BE2C (cell line): Measurements from ENCODE around the gene DHX35.

Source experiments
- DNase-seq: peaks from one replicate; pipeline ENCODE4 v3.0.0-alpha.2; 2020
- H3K27me3 ChIP-seq: fragments of 250-450 bp; sonication (Bioruptor Pico); 2 replicates; pipeline ENCODE4 v1.5.1; 2020; ENCODE audit warnings: mild to moderate bottlenecking
- H3K36me3 ChIP-seq: fragments of 250-450 bp; sonication (Bioruptor Pico); 2 replicates; pipeline ENCODE4 v1.5.1; 2020; ENCODE audit warnings: mild to moderate bottlenecking
- H3K4me1 ChIP-seq: fragments of 250-450 bp; sonication (Bioruptor Pico); 2 replicates; pipeline ENCODE4 v1.5.1; 2020
- H3K4me3 ChIP-seq: 2 replicates; pipeline ENCODE4 v1.5.1; 2011; ENCODE audit warnings: low read depth, low read length
- H3K9me3 ChIP-seq: fragments of 250-450 bp; sonication (Bioruptor Pico); 2 replicates; pipeline ENCODE4 v1.5.1; 2020
- TF ChIP-seq, protein P1 (sequence below): IDR thresholded peaks from 2 replicates; pipeline ENCODE4 v1.5.1; 2012; ENCODE audit warnings: mild to moderate bottlenecking, low read depth, low read length

DHX35 gene

DNA sequence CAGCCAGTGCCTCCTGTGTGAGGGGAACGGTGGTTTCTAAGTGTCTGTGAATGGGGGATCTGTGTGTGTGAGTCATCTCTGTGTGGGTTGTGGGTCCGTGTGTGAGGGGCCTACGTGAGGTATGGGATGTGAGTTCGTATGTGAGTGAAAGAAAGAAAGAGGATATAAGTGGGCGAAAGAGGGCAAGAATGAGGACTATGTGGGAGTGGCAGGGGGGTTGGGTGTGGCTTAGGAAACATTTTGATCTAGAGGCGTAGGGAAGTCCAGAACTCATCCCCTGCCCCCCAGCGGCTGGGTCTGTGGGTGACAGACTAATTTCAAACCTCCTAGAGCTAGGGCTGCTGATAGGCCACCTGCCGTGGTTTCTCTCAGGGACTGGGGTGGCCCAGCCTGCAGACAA is 35.5 kb downstream of the DHX35 start:
- no peak for DNase-seq
- TF ChIP-seq, protein P1, sequence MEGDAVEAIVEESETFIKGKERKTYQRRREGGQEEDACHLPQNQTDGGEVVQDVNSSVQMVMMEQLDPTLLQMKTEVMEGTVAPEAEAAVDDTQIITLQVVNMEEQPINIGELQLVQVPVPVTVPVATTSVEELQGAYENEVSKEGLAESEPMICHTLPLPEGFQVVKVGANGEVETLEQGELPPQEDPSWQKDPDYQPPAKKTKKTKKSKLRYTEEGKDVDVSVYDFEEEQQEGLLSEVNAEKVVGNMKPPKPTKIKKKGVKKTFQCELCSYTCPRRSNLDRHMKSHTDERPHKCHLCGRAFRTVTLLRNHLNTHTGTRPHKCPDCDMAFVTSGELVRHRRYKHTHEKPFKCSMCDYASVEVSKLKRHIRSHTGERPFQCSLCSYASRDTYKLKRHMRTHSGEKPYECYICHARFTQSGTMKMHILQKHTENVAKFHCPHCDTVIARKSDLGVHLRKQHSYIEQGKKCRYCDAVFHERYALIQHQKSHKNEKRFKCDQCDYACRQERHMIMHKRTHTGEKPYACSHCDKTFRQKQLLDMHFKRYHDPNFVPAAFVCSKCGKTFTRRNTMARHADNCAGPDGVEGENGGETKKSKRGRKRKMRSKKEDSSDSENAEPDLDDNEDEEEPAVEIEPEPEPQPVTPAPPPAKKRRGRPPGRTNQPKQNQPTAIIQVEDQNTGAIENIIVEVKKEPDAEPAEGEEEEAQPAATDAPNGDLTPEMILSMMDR: no peak
- no peaks in the 10 kb centered on the region for H3K27me3 ChIP-seq
- H3K4me1 ChIP-seq: no peaks in the 10 kb centered on the region
- H3K4me3 ChIP-seq: no peak overlapping the region
- H3K36me3 ChIP-seq: peaks cover 35% of the 10 kb centered on the region
- no peaks in the 10 kb centered on the region for H3K9me3 ChIP-seq

DNA sequence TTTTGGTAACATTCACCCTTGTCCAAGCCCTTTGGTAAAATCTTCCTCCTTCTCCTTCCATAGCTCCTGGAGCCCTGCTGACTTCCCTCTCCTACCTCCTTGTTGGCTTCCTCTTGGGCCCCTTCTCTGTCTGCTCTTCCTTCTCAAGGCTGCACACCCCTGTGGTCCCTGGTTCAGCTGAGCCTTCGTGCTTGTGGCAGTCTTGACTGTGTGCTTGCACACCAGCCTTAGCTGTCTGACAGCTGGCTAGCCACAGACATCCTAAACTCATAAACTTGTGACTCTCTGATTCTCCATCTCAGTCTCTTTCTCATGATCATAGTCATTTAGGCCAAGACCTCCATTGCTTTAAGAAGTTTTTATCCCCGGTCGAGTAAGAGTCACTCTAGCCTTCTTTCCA is 37.1 kb downstream of the DHX35 start:
- no peaks in the 10 kb centered on the region for H3K4me1 ChIP-seq
- no peaks in the 10 kb centered on the region for H3K9me3 ChIP-seq
- no peaks in the 10 kb centered on the region for H3K27me3 ChIP-seq
- no peak for DNase-seq
- TF ChIP-seq, protein P1: no peak
- H3K4me3 ChIP-seq: no peak overlapping the region
- peaks cover 46% of the 10 kb centered on the region for H3K36me3 ChIP-seq

DNA sequence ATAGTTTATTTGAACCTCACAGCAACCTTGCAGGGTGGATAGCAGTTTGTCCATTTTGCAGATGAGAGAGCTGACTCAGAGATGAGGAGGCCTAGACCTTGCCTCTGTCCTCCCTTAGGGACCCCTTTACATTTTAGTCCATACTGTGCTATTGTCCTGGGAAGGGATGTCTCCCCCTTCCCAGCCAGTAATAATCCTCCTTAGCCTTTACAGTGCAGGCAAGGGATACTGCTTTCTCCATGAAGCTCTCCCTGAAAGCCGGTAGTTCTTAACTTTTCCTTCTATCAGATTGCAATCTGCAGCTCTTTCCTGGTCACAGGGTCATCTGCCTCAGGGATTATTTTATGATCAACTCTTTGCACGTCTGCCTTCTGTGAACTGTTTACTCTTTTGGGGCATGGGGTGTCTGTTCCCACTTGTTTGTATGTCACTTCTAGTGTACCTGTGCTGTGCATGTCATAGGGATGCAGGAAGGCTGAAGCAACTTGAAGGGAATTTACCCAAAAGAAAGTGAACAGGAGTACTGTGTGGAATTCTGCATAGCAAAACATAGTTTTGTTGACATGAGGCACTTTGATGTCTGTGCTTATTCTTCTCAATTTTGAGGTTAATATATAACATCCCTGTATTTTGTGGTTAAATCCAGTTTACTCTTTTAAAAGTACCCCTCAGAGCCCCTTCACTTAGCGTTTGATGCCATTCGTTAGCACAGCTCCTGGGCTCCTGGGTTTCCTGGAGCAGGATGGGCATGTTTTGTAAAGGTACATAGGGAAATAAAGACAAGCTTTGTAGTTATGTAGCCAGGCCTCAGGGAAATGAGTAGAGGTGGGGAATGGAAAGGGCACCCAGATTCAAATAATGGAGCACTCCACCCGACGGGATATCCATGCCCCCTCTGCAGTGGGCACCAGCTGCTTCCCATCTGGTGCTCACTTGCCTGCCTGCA is 38.1 kb downstream of the DHX35 start:
- Histone ChIP-seq H3K4me1 (no peaks in the 10 kb centered on the region), H3K9me3 (no peaks in the 10 kb centered on the region), H3K27me3 (no peaks in the 10 kb centered on the region), H3K4me3 (no peak overlapping the region), H3K36me3 (peaks cover 43% of the 10 kb centered on the region)
- no peak for DNase-seq
- TF ChIP-seq, protein P1: no peak

DNA sequence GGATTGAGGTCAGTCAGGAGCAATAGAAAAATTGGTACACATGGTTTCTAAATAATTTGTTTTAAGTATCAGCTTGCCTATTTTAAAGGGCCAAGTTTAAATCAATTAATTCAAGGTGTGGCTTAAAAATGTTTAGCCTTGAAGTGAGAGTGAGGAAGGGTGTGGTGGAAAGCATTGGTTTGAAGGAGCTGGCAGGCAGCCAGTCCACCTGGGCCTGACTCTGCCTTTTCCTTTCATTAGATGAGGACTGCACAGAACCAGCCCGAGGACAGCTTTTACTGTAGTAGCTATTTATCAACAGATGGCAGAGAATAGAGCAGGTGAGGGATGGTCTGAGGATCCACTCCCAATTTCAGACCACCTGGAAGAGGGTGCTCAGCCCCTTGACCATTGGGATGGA is 42.4 kb downstream of the DHX35 start:
- Histone ChIP-seq H3K27me3 (no peaks in the 10 kb centered on the region), H3K4me1 (no peaks in the 10 kb centered on the region), H3K36me3 (peaks cover 42% of the 10 kb centered on the region), H3K4me3 (no peak overlapping the region), H3K9me3 (no peaks in the 10 kb centered on the region)
- TF ChIP-seq, protein P1: no peak
- no peak for DNase-seq

DNA sequence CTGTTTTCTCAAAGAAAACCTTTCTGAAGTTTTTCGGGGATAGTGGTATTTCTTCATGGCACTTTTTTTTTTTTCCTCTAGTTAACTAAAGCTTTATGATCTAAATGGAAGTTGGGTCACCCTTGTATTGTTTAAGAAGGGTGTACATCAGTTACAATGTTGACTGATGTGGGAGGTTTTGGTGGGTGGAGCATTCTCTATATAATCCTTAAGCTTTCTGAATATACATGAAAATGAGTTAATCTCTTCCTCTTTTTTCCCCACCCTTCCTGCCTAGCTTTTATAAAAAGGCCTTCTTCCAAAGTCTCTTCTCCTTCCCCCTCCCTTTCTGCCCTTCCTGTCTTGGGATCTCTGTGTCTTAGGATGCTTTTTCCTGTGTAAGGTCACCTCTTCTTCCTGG is 47.2 kb downstream of the DHX35 start:
- Histone ChIP-seq H3K36me3 (peaks cover 51% of the 10 kb centered on the region), H3K9me3 (no peaks in the 10 kb centered on the region), H3K4me3 (no peak overlapping the region), H3K4me1 (no peaks in the 10 kb centered on the region), H3K27me3 (no peaks in the 10 kb centered on the region)
- TF ChIP-seq, protein P1: no peak
- DNase-seq: no peak

DNA sequence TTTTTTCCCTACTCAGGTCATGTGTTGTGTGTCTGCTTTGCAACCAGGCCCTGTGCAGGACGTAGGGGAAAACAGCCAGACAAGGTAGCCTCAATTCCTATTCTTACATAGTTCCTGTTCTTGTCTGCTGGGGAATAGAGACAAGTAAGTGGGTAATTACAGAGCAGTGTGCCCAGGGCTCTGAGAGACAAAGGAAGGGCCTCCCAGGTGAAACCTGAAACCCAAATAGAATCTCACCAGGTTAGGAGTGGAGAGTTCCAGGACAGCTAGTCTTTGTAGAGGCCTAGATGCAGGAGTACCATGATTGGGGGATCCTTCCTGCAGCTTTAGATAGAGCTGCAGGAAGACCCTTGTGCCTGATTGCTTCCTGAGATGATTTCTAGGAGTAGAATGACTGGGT is 48.4 kb downstream of the DHX35 start:
- no peak for DNase-seq
- Histone ChIP-seq H3K4me3 (no peak overlapping the region), H3K36me3 (peaks cover 48% of the 10 kb centered on the region), H3K27me3 (no peaks in the 10 kb centered on the region), H3K9me3 (no peaks in the 10 kb centered on the region), H3K4me1 (no peaks in the 10 kb centered on the region)
- TF ChIP-seq, protein P1: no peak
